Thyroid gland (tissue), 4 donors: ENCODE measurements around the gene ALKAL2. TPM values are rescaled to one million over a fixed set of nuclear protein-coding genes. Genes with fewer than 3 reads are reported as not detected.

Source experiments
- DNase-seq, 2 donors: peaks; one replicate each; pipeline ENCODE4 v3.0.0-alpha.2; 2019
- H3K27ac ChIP-seq, 3 donors: fragments of 200-600 bp; sonication (generic); 1 replicate in 2 of 3; 2 replicates in 1 of 3; pipeline ENCODE4 v1.5.1; 2016 to 2019; ENCODE audit warnings: mild to moderate bottlenecking in 1 of 3, moderate library complexity in 1 of 3
- H3K27me3 ChIP-seq: fragments of 200-600 bp; sonication (generic); one replicate; pipeline ENCODE4 v1.5.1; 2019
- H3K36me3 ChIP-seq, 2 donors: fragments of 200-600 bp; sonication (generic); one replicate each; pipeline ENCODE4 v1.5.1; 2016 to 2019
- H3K4me1 ChIP-seq, 2 donors: fragments of 200-600 bp; sonication (generic); one replicate each; pipeline ENCODE4 v1.5.1; 2017 to 2019
- H3K4me3 ChIP-seq, 3 donors: fragments of 200-600 bp; sonication (generic); replicated peaks in 1 of 3; 1 replicate in 2 of 3; 2 replicates in 1 of 3; pipeline ENCODE4 v1.5.1; 2016; ENCODE audit warnings: mild to moderate bottlenecking in 1 of 3
- H3K9me3 ChIP-seq: fragments of 200-600 bp; sonication (generic); one replicate; pipeline ENCODE4 v1.5.1; 2017
- CTCF ChIP-seq, 6 experiments: fragments of 200-600 bp in 3 of 6; fragments of 450-650 bp in 3 of 6; sonication (generic) in 3 of 6; IDR thresholded peaks; one replicate each; pipeline ENCODE4 v1.5.1; 2016 to 2019; ENCODE audit warnings: antibody characterized with exemption in 6 of 6, mild to moderate bottlenecking in 2 of 6, inconsistent platforms in 1 of 6, moderate library complexity in 1 of 6
- POLR2A ChIP-seq, 2 donors: fragments of 450-650 bp; IDR thresholded peaks; one replicate each; pipeline ENCODE4 v1.6.1; 2017; ENCODE audit warnings: antibody characterized with exemption in 2 of 2, mild to moderate bottlenecking in 2 of 2, moderate library complexity in 1 of 2
- WGBS, 2 donors: methylation state at CpG; one replicate each; pipeline ENCODE4 v1.1.5; 2017; 5-methylcytosine and 5-hydroxymethylcytosine counted together
- intact Hi-C: fragments of 100-400 bp; cut with DNase I; formaldehyde crosslinking; loops from one replicate; pipeline ENCODE4 v1.15.1; 2023
- total RNA-seq, 4 donors: library from RNA; depleted of rRNA; stranded (reverse); fragments of >200 nt; gene quantifications; one replicate each; pipeline ENCODE4 v1.2.3, GENCODE V29; 2016

ALKAL2 gene
- total RNA-seq, 4 donors from 2014 or later, result 1.3 to 9.8 (median 7.3) TPM

- Histone ChIP-seq H3K4me1 (peaks cover 0 to 14% of the 10 kb centered on the region in 2 donors), H3K27me3 (no peaks in the 10 kb centered on the region), H3K36me3 (no peaks in the 10 kb centered on the region), H3K4me3 (no peak overlapping the region), H3K9me3 (no peaks in the 10 kb centered on the region), H3K27ac (no peak overlapping the region)
- DNase-seq, result no peak
- intact Hi-C loops, result no loop called here
- WGBS, 2 donors, result 77 to 80% methylated on average over 10 of the region's 10 CpGs
- no peak for TF ChIP-seq CTCF (IDR thresholded peaks at IDR 0.05)
- no peak for TF ChIP-seq POLR2A (IDR thresholded peaks at IDR 0.05)
Measured at GRCh38 chr2:309954-310510, 22.1 kb upstream of the ALKAL2 start.

GRCh38 chr2:309148-309953 is 21.5 kb upstream of the ALKAL2 start:
- H3K9me3 ChIP-seq, result no peaks in the 10 kb centered on the region
- peaks cover 0 to 12% of the 10 kb centered on the region in 2 donors for H3K4me1 ChIP-seq
- peak; percentile 48 for DNase-seq
- H3K27ac ChIP-seq, result no peak overlapping the region
- TF ChIP-seq POLR2A (IDR thresholded peaks at IDR 0.05) (no peak), CTCF (IDR thresholded peaks at IDR 0.05) (no peak)
- H3K36me3 ChIP-seq, result no peaks in the 10 kb centered on the region
- intact Hi-C loops, result no loop called here
- 36 to 45% methylated on average over 12 to 13 of the region's 13 CpGs for WGBS, 2 donors
- H3K27me3 ChIP-seq, result no peaks in the 10 kb centered on the region
- H3K4me3 ChIP-seq, result no peak overlapping the region

- no peak for DNase-seq
- Histone ChIP-seq H3K27me3 (no peaks in the 10 kb centered on the region), H3K9me3 (no peaks in the 10 kb centered on the region), H3K4me1 (peaks cover 0 to 7% of the 10 kb centered on the region in 2 donors), H3K27ac (no peak overlapping the region), H3K36me3 (no peaks in the 10 kb centered on the region), H3K4me3 (no peak overlapping the region)
- 90 to 97% methylated on average over 9 of the region's 9 CpGs for WGBS, 2 donors
- intact Hi-C loops, result no loop called here
- TF ChIP-seq CTCF (IDR thresholded peaks at IDR 0.05) (no peak), POLR2A (IDR thresholded peaks at IDR 0.05) (no peak)
Measured at GRCh38 chr2:305366-305765, 17.5 kb upstream of the ALKAL2 start.

- H3K27me3 ChIP-seq, result no peaks in the 10 kb centered on the region
- no peak for DNase-seq
- TF ChIP-seq POLR2A (IDR thresholded peaks at IDR 0.05) (no peak), CTCF (IDR thresholded peaks at IDR 0.05) (no peak)
- H3K9me3 ChIP-seq, result no peaks in the 10 kb centered on the region
- no peak overlapping the region for H3K4me3 ChIP-seq
- no peak overlapping the region for H3K27ac ChIP-seq
- WGBS, 2 donors, result 86 to 88% methylated on average over 1 of the region's 3 CpGs
- no peaks in the 10 kb centered on the region for H3K4me1 ChIP-seq
- intact Hi-C loops, result no loop called here
- no peaks in the 10 kb centered on the region for H3K36me3 ChIP-seq
Measured at GRCh38 chr2:296354-296753, 8.5 kb upstream of the ALKAL2 start.

GRCh38 chr2:295090-295489 is 7.2 kb upstream of the ALKAL2 start:
- WGBS, 2 donors, result 75 to 84% methylated on average over 5 of the region's 5 CpGs
- Histone ChIP-seq H3K4me3 (no peak overlapping the region), H3K36me3 (no peaks in the 10 kb centered on the region), H3K27me3 (no peaks in the 10 kb centered on the region), H3K4me1 (no peaks in the 10 kb centered on the region), H3K27ac (no peak overlapping the region), H3K9me3 (no peaks in the 10 kb centered on the region)
- intact Hi-C loops, result no loop called here
- TF ChIP-seq POLR2A (IDR thresholded peaks at IDR 0.05), result no peak
- TF ChIP-seq CTCF (IDR thresholded peaks at IDR 0.05), result no peak
- DNase-seq, result no peak
